Lower leg skin (tissue), 3 donors: ENCODE results near the gene FRAS1.

Experiments
- CTCF ChIP-seq, 3 donors: fragments of 450-650 bp; IDR thresholded peaks; one replicate each; pipeline ENCODE4 v1.5.1; 2016; ENCODE audit warnings: antibody characterized with exemption in 3 of 3, mild to moderate bottlenecking in 3 of 3, moderate library complexity in 2 of 3
- POLR2A ChIP-seq, 2 donors: fragments of 450-650 bp; IDR thresholded peaks; one replicate each; pipeline ENCODE4 v1.6.1; 2016 to 2017; ENCODE audit warnings: antibody characterized with exemption in 2 of 2, mild to moderate bottlenecking in 1 of 2, moderate library complexity in 1 of 2

DNA sequence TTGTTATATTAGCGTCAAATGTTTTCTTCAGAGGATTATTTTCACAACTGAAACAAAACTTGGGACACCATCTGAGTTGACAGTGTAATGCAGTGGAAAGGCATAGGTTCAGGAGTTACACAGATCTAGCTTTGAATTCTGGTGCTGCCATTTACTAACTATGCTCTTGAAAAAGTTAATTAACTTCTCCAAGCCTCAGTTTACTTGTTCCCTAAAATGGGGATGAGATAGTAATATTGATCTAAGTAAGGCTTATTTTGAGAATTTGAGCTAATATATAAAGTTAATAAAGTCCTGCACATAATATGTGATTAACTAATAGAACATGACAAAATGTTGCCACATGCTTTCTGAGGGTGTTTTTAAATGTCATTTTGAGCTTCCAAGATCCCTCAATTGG, 112.6 kb downstream of the FRAS1 start:
- TF ChIP-seq CTCF (IDR thresholded peaks at IDR 0.05) (no peak), POLR2A (IDR thresholded peaks at IDR 0.05) (no peak)
